SU-DHL-6 (cell line): Measurements from ENCODE around the gene SHROOM4.

Source experiments
- H2AFZ ChIP-seq: fragments of 200-600 bp; sonication (generic); 2 replicates; pipeline ENCODE4 v1.6.1; 2014; ENCODE audit warnings: low read depth, mild to moderate bottlenecking, moderate library complexity, mixed read lengths, antibody characterized with exemption, low read length; ENCODE audit not compliant: severe bottlenecking
- H3F3A ChIP-seq: fragments of 200-600 bp; shearing (Covaris generic); 2 replicates; pipeline ENCODE4 v1.6.0; 2016; ENCODE audit warnings: antibody characterized with exemption, mild to moderate bottlenecking; ENCODE audit not compliant: insufficient read depth
- H3K27ac ChIP-seq: fragments of 200-600 bp; sonication (generic); 2 replicates; pipeline ENCODE4 v1.5.1; 2016; ENCODE audit warnings: low read depth, mild to moderate bottlenecking, low read length, moderate library complexity, mixed read lengths
- H3K27me3 ChIP-seq: fragments of 200-600 bp; sonication (generic), shearing (Covaris generic); 2 replicates; pipeline ENCODE4 v1.6.0; 2014; ENCODE audit warnings: mild to moderate bottlenecking, low read length
- H3K36me3 ChIP-seq: fragments of 200-600 bp; sonication (generic); 2 replicates; pipeline ENCODE4 v1.6.1; 2014; ENCODE audit warnings: mild to moderate bottlenecking, low read length, mixed read lengths
- H3K4me2 ChIP-seq: fragments of 300-600, 200-600 bp; shearing (Covaris generic), sonication (generic); 2 replicates; pipeline ENCODE4 v1.6.0; 2014; ENCODE audit warnings: low read length, low read depth, mild to moderate bottlenecking; ENCODE audit not compliant: poor library complexity, severe bottlenecking
- H3K4me3 ChIP-seq: fragments of 200-600 bp; sonication (generic); 2 replicates; pipeline ENCODE4 v1.5.1; 2014; ENCODE audit warnings: antibody characterized with exemption, low read length, mild to moderate bottlenecking, mixed read lengths; ENCODE audit not compliant: insufficient read depth, poor library complexity, severe bottlenecking
- H3K79me2 ChIP-seq: fragments of 200-600 bp; sonication (generic); 2 replicates; pipeline ENCODE4 v1.6.1; 2014; ENCODE audit warnings: mild to moderate bottlenecking, low read length, moderate library complexity; ENCODE audit not compliant: insufficient read depth
- H3K9ac ChIP-seq: fragments of 200-600 bp; sonication (generic); 2 replicates; pipeline ENCODE4 v1.7.0; 2014; ENCODE audit warnings: mild to moderate bottlenecking, low read length
- H3K9me2 ChIP-seq: fragments of 200-600 bp; sonication (generic); replicated peaks from 2 replicates; pipeline ENCODE4 v1.6.1; 2014; ENCODE audit warnings: low read length; ENCODE audit not compliant: insufficient read depth
- H3K9me3 ChIP-seq: fragments of 200-600 bp; sonication (generic); 2 replicates; pipeline ENCODE4 v1.6.1; 2014; ENCODE audit warnings: low read length, mixed read lengths; ENCODE audit not compliant: insufficient read depth
- H4K20me1 ChIP-seq: fragments of 200-600 bp; sonication (generic); 2 replicates; pipeline ENCODE4 v1.6.1; 2014; ENCODE audit warnings: low read depth, mild to moderate bottlenecking, antibody characterized with exemption, low read length, moderate library complexity, mixed read lengths
- EZH2phosphoT487 ChIP-seq: fragments of 200-600 bp; sonication (generic), shearing (Covaris generic); conservative IDR thresholded peaks from 2 replicates; pipeline ENCODE4 v1.6.1; 2018; ENCODE audit warnings: mild to moderate bottlenecking, antibody characterized with exemption, low read length, moderate library complexity, mixed read lengths
- TF ChIP-seq, protein P1 (sequence below): fragments of 200-600 bp; sonication (generic); IDR thresholded peaks from one replicate; pipeline ENCODE4 v1.5.1; 2017; ENCODE audit warnings: antibody characterized with exemption, mild to moderate bottlenecking, low read length, moderate library complexity; ENCODE audit not compliant: insufficient read depth, poor library complexity, severe bottlenecking

SHROOM4 gene

DNA sequence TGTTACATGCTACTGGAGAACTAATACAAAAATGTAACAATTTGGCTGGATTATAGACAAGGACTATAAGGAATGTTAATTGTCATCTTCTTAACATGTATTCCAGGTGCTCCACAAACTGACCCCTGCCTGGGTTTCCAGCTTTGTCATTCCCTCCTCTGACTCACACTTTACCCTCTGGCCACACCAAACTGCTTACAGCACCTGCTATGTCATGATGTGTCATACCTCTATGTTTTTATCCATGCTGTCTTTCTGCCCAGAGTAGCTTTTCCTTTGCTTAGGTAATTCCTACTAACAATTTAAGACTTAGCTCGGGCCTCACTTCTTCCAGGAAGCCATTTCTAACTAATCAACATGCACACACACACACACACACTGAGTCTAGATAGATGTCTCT, 14.0 kb upstream of the SHROOM4 start:
- no peak overlapping the region for H3K27ac ChIP-seq
- H3K9ac ChIP-seq, result no peak overlapping the region
- no peaks in the 10 kb centered on the region for H3K9me3 ChIP-seq
- no peak overlapping the region for H3K4me3 ChIP-seq
- H3K9me2 ChIP-seq, result no peaks in the 10 kb centered on the region
- no peaks in the 10 kb centered on the region for H3K79me2 ChIP-seq
- H4K20me1 ChIP-seq, result no peaks in the 10 kb centered on the region
- H3K27me3 ChIP-seq, result no peaks in the 10 kb centered on the region
- no peak overlapping the region for H2AFZ ChIP-seq
- H3F3A ChIP-seq, result no peaks in the 10 kb centered on the region
- no peaks in the 10 kb centered on the region for H3K36me3 ChIP-seq
- H3K4me2 ChIP-seq, result no peak overlapping the region
- TF ChIP-seq, protein P1, sequence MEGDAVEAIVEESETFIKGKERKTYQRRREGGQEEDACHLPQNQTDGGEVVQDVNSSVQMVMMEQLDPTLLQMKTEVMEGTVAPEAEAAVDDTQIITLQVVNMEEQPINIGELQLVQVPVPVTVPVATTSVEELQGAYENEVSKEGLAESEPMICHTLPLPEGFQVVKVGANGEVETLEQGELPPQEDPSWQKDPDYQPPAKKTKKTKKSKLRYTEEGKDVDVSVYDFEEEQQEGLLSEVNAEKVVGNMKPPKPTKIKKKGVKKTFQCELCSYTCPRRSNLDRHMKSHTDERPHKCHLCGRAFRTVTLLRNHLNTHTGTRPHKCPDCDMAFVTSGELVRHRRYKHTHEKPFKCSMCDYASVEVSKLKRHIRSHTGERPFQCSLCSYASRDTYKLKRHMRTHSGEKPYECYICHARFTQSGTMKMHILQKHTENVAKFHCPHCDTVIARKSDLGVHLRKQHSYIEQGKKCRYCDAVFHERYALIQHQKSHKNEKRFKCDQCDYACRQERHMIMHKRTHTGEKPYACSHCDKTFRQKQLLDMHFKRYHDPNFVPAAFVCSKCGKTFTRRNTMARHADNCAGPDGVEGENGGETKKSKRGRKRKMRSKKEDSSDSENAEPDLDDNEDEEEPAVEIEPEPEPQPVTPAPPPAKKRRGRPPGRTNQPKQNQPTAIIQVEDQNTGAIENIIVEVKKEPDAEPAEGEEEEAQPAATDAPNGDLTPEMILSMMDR, result no peak
- TF ChIP-seq EZH2phosphoT487, result no peak

DNA sequence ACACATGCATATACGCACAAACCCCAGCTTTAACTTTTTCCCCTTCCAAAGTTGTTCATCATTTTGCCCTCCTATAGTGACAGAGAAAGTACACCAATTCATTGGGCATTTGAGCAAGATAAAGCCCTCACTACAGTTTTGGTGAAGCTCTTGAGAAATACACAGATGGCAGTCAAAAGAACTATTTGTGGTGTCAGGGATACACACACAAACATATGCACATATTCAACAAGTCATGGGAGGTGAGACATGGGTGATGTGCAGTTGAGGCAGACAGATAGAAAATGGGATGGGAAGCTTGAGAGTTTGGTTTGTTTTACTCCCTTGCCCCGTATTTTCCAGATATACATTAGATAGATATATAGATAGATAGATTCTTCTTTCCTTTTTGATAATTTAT, 11.8 kb upstream of the SHROOM4 start:
- H3K9ac ChIP-seq, result no peak overlapping the region

GRCh38 chrX:50818986-50819385, 5.0 kb upstream of the SHROOM4 start:
- no peak overlapping the region for H3K4me3 ChIP-seq
- no peak overlapping the region for H3K27ac ChIP-seq
- no peak overlapping the region for H2AFZ ChIP-seq
- no peaks in the 10 kb centered on the region for H3K79me2 ChIP-seq
- no peaks in the 10 kb centered on the region for H3K27me3 ChIP-seq
- no peaks in the 10 kb centered on the region for H3K9me3 ChIP-seq
- TF ChIP-seq EZH2phosphoT487, result no peak
- TF ChIP-seq, protein P1, result no peak
- no peaks in the 10 kb centered on the region for H4K20me1 ChIP-seq
- no peaks in the 10 kb centered on the region for H3F3A ChIP-seq
- no peak overlapping the region for H3K9ac ChIP-seq
- H3K36me3 ChIP-seq, result no peaks in the 10 kb centered on the region
- H3K9me2 ChIP-seq, result no peaks in the 10 kb centered on the region
- no peak overlapping the region for H3K4me2 ChIP-seq

More for the DNA sequence above, 11.8 kb upstream of the SHROOM4 start:
- Histone ChIP-seq H3K27me3 (no peaks in the 10 kb centered on the region), H4K20me1 (no peaks in the 10 kb centered on the region), H3K36me3 (no peaks in the 10 kb centered on the region), H3K27ac (no peak overlapping the region), H3K9me3 (no peaks in the 10 kb centered on the region), H3K4me2 (no peak overlapping the region), H3F3A (no peaks in the 10 kb centered on the region), H3K4me3 (no peak overlapping the region), H2AFZ (no peak overlapping the region), H3K9me2 (no peaks in the 10 kb centered on the region), H3K79me2 (no peaks in the 10 kb centered on the region)
- TF ChIP-seq EZH2phosphoT487, result no peak
- TF ChIP-seq, protein P1, result no peak
